Activated gamma-delta T cell (primary cell): ENCODE data around the gene GALNT2.

Experiments
- DNase-seq: peaks from one replicate; lab custom pipeline; 2025; lab: John Stamatoyannopoulos, UW

Gene GALNT2

GRCh38 chr1:230091473-230092231 lies 24.6 kb downstream of the GALNT2 start:
- DNase-seq, result no peak

GRCh38 chr1:230094746-230095145 lies 27.7 kb downstream of the GALNT2 start:
- no peak for DNase-seq

GRCh38 chr1:230095938-230096337 lies 28.9 kb downstream of the GALNT2 start:
- DNase-seq, result no peak

GRCh38 chr1:230097370-230097769 lies 30.3 kb downstream of the GALNT2 start:
- DNase-seq, result no peak

- no peak for DNase-seq
Measured at GRCh38 chr1:230098723-230099122, 31.7 kb downstream of the GALNT2 start.

GRCh38 chr1:230099465-230099864 lies 32.4 kb downstream of the GALNT2 start:
- DNase-seq, result no peak

GRCh38 chr1:230100932-230101331 lies 33.9 kb downstream of the GALNT2 start:
- DNase-seq, result no peak

GRCh38 chr1:230101556-230101955 lies 34.5 kb downstream of the GALNT2 start:
- no peak for DNase-seq

- DNase-seq, result no peak
Measured at GRCh38 chr1:230102046-230102445, 35.0 kb downstream of the GALNT2 start.

- DNase-seq, result no peak
Measured at GRCh38 chr1:230102472-230102871, 35.4 kb downstream of the GALNT2 start.

- DNase-seq, result no peak
Measured at GRCh38 chr1:230103306-230104173, 36.5 kb downstream of the GALNT2 start.

- DNase-seq, result no peak
Measured at GRCh38 chr1:230104395-230105244, 37.6 kb downstream of the GALNT2 start.

GRCh38 chr1:230105245-230105753 lies 38.3 kb downstream of the GALNT2 start:
- no peak for DNase-seq

GRCh38 chr1:230105754-230106625 lies 39.0 kb downstream of the GALNT2 start:
- DNase-seq, result no peak

GRCh38 chr1:230107941-230108340 lies 40.9 kb downstream of the GALNT2 start:
- no peak for DNase-seq

GRCh38 chr1:230108580-230108979 lies 41.5 kb downstream of the GALNT2 start:
- DNase-seq, result no peak

- no peak for DNase-seq
Measured at GRCh38 chr1:230109066-230109465, 42.0 kb downstream of the GALNT2 start.

GRCh38 chr1:230109895-230110667 lies 43.0 kb downstream of the GALNT2 start:
- no peak for DNase-seq

GRCh38 chr1:230110971-230111370 lies 43.9 kb downstream of the GALNT2 start:
- no peak for DNase-seq

- no peak for DNase-seq
Measured at GRCh38 chr1:230112131-230112701, 45.2 kb downstream of the GALNT2 start.
